GM21825 (cell line): ENCODE results near the gene DTWD2.

Source experiments
- ATAC-seq: cut with Tn5 transposase; IDR thresholded peaks from one replicate; pipeline ENCODE4 v1.9.1; 2021; ENCODE audit warnings: mild to moderate bottlenecking, moderate library complexity; ENCODE audit not compliant: unreplicated experiment

Gene DTWD2, protein sequence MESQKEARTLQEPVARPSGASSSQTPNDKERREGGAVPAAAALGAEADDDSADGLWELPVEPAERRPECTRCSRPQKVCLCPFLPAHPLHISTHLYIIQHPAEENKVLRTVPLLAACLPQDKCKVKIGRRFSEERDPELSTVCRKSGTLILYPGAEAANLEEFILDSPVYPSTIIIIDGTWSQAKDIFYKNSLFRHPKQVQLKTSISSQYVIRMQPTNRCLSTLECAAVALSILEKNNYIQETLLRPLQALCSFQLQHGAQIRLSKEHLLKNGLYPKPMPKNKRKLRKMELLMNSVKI

DNA sequence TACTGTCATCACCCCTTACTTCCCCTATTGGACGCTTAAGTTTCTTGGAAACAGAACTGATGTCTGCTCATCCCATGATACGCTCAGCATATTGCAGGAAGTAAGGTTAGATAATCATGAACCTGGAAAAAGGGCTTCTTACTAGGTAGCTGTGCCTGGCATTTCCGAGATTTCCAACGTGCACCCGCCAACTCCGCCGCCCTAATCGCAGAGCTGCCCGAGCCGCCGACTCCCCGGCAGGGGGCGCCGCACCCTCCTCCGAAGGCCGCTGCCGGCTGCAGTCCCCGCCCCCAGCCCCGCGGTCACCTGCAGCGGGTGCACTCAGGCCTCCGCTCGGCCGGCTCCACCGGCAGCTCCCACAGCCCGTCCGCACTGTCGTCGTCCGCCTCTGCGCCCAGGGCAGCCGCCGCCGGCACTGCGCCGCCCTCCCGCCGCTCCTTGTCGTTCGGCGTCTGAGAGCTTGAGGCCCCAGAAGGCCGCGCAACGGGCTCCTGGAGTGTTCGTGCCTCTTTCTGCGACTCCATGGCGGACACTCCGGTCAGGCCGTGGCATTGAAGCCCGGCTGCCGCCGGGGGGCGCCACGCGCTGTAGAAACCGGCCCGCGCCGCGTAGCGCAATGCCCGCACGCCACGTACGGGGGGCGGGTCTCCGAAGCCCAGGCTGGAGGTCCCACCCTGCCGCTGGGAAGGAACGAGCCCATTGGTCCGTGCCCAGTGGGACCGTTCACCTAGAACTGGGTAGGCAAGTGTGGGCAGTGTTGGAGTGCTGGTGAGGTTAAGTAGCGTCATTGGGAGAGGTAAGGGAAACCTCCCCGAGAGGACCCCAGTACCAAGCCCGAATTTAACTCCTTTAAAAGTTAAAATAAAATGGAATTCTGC is at the start of gene DTWD2:
Gene DTWD2 (minus strand): TSS at position 560 of the 878 bp plus-strand sequence. CDS start 36 bp downstream, at position 524.
- peak; percentile 95 for ATAC-seq

DNA sequence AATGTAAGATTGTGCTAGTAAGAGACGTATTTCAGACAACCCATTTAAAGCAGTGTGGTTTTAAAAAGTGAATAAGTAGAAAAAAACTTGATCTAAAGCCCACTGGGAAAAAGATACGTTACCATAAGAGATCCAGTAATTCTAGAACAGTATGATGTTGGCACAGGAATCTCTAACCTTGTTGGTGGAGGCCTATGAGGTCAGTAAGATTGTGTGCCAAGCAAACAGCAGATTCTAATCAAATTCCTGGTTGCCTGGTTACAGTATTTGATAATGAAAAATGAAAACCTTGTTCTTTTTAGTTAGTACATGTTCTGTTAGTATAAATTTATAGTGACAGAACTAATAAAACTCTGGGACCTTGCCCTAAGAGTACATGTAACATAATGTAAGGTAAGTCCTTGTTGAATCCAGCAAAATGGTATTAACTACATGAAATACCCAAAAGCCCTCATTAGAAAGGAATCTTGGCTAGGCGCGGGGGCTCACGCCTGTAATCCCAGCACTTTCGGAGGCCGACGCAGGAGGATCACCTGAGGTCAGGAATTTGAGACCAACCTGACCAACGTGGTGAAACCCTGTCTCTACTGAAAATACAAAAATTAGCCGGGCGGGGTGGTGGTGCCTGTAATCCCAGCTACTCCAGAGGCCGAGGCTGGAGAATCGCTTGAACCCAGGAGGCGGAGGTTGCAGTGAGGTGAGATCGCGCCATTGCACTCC is 49.3 kb upstream of the DTWD2 start:
- no peak for ATAC-seq

DNA sequence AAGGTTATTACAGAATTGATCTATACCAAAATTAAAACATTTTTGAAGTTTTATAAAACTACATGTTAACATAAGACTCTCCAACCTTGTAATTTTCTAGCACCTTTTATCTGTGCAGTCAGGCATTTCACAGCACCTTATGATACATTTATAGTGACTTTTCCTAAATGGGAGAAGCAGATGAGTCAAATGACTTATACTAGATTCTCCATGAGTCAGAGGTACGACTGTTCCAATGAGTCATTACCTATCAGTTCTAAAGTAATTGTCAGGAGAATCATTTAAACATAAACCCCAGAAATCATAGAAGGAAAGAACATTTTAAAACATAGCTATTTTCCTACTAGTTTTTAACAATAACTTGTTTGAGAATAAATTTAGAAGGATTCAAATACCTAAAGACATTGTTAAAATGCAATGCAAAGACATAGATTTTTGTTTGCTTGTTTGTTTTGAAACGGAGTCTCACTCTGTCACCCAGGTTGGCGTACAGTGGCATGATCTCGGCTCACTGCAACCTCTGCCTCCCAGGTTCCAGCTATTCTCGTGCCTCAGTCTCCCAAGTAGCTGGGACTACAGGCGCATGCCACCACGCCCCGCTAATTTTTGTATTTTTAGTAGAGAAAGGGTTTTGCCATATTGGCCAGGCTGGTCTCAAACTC is 47.9 kb upstream of the DTWD2 start:
- no peak for ATAC-seq

DNA sequence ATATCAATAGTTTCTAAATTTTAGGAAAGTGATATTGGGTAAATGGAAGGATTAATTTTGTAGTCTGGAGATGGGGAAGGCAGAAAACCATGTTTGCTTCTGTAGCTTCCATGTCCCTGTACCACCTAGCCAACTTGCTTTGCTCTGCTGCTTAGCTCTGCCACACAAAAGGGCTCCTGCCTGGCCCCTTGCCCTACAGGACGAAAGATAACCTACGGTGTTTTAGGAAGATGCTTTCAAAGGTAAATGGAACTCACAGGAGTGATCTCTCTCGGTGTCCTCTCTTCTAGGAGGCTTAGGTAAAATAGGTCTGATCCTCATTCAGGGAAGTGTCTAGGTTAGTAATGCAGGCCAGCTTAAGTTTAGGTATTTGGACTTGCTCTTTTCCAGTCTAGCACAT is 44.8 kb upstream of the DTWD2 start:
- no peak for ATAC-seq

DNA sequence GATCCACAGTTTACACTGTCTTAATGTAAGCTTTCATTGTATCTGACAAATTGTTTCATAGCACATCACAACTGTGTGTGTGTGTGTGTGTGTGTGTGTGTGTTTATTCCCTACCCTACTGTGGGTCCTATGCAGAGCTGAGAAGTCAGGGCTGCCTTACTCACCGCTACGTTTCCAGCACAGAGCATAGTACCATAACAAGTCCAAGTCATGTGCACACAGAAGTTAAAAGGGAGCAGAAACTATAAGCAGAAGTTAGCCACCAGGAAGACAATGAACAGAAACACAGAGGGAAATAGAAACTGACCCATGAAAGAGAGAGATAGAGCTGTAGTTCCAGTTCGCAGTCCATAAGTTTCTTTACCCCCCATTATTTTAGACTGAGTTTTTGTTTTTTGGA is 44.3 kb upstream of the DTWD2 start:
- ATAC-seq, result no peak

DNA sequence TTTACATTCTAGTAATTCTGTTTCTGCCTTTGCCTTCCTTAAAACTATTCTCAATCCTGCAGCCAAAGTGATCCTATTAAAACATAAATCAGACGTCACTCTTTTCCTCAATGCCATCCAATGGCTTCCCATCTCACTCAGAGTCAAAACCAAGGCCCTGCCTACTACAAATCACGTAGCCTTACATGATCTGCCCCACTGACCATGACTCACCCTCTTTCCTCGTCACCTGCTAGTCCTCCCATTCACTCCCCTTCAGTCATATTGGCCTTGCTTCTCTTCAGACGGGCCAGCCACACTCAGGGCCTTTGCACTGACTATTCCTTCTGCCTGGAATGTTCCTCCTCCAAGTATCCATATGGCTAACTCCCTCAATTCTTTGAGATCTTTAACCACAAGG is 43.6 kb upstream of the DTWD2 start:
- peak; percentile 57 for ATAC-seq

DNA sequence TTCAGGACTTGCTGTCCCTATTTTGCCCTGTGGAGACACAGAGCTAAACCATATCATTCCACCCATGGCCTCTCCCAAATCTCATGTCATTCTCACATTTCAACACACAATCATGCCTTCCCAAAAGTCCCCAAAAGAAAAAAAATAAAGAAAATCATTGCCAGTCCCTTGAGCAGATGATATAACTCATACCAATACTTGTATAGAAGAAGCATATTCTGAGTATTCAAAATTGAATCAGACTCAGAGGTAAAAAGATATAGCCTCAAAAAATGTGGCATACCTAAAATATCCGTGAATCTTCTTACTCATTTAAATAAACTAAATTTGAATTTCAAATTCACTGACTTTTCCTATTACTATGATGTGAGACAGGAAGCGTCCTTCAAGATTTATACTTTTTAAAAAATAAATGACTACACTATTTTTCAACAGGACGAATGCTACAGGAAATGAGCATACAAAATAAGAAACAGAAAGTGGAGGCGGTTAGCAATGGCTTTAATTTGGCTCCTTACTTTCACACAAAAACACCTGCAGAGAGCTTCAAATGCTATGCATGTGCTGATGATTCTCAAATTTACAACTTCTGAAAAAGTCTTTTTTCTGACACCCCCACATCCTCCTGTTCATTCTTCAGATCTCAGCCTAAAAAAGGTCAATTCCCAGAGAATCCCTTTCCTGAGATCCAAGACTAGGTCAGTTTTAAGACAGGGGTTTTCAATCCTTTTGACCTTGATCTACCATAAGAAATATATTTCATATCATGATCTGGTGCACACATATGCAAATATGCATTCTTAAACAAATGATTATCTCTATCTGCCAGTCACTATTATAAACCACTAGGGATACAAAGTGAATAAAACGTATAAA is 42.9 kb upstream of the DTWD2 start:
- ATAC-seq, result peak; percentile 73

DNA sequence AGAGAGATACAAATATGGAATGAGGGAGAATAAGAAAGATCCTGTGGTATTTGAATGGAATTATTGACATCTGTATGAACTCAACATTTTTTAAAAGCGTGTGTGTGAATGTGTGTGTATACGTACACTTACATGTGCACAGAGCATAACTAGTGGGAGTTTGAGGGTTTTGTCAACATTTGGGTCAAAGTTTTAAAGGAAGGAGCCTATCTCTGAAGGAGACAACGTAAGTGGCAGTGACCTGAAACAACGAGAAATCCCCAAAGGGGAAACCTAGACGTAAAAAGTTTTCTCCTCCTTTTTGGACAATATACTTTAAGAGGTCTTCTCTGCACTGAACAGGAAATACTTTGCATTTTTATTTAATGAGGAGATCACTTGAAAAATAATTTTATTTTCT is 40.2 kb upstream of the DTWD2 start:
- no peak for ATAC-seq

DNA sequence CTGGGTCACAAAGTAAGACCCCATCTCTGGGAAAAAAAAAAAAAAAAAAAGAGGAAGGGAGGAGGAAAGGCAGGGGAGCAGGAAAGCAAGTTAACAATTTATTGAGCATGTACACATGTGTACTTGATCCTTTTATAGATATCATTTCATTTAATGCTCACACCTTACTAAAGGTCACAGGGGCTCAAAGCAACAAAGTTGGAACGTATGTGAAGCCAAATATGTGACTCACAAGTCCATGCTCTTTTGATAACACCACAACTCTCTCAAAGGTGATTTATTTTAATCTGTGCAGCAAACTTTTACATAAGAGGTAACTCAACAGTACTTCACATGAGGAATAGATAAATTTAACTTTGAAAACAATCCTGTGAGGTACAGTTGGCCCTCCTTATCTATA is 34.4 kb upstream of the DTWD2 start:
- ATAC-seq, result no peak

DNA sequence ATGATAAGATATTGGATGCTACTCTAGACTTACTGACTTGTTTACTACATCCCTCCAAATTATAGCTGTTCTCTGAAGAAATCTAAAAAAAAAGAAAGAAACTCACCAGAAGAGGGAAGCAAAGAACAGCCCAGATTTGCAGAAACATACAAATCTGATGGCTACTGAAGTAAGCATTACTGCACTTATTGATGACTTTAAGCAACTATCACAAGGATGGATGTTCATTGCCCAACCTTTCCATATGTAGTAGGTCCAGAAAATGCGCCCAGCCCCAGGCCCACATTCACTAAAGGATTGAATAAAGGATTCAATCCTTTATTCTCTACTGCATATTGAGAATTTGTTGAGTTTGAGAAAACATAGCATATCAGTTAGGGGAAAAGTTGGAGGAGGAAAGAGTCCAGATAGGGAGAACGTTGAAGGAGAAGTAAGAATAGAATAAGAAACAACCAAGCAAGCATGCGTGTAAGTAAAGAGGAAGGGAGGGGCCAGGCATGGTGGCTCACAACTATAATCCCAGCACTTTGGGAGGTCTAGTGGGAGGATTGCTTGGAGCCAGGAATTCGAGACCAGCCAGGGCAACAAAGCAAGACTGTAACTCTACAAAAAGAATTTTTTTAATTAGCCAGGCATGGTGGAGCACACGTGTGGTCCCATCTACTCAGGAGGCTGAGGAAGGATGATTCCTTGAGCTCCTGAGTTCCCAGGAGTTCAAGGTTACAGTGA is 33.8 kb upstream of the DTWD2 start:
- ATAC-seq, result peak; percentile 77

DNA sequence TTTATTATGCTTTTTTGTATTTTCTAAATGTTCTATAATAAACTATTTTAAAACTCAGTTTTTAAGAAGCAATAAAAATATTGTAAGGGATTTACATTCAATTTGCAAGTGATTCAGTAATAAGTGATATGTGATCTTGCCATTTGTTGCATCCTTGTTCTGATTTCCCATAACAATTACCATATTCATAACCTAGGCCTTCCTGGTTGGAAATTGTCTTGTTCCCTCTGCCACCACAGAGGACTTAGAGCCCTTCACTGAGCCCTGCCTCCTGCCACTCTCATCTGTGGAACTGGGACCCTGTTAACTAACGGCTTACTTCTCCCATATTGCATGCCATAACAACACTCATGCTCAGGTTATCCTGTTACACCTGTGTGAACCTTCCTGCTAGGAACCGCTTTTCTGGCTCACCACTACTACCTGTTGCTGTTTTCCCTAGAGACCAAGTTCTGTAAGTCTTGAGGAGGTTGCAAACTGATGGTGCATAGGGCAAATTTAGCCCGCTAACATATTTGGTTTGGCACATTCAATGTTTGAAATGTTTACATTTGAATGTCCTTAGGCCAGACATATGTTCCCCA is 32.9 kb upstream of the DTWD2 start:
- ATAC-seq, result no peak

DNA sequence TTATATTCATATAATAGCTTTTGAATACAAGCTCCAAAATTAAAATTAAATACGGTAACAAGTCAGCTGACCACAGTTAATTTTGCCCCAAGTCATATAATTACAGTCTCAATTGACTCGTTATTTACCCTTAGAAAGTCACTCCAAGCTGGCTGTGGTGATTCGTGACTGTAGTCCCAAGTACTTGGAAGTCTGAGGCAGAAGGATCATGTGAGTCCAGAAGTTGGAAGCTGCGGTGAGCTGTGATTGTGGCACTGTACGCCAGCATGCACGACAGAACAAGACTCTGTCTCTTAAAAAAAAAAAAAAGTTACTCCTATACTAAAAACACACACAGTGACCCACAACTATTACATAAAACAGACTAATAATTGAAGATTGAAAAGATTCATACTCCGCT is 31.6 kb upstream of the DTWD2 start:
- ATAC-seq, result no peak

DNA sequence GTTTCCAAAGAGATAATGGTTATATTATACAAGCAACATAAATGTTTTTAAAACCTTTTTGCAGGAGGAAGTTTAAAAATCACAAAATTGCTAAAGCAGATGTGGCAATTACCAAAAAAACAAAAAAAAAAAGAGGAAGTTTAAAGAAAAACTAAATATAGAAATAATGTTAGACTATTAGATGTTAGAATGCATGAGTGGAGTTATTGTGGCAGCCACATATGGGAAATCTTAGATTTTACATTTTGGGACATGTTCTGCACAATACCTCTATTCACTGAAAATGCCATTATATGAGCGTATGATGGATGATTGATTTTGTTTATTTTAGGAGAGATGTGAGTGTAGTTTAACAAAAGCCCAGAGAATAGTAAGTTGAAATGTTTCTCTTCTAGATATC is 31.2 kb upstream of the DTWD2 start:
- no peak for ATAC-seq

DNA sequence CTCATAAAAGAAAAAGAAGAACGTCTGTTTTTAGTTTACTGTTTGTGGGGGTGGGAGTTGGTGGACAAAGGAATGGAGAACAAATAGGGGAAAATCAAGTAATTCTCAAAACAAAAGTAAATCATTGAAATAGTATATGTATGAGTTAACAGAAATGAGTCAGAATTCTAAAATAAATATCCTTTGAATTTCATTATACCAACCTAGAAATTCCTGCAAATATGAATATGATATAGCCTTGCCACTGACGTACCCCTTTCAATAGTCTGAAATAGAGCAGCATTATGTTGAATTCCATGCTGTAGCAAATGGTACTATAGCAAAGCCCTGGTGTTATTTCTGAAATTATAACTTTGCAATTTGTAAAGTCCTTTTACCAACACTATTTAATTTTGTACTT is 29.6 kb upstream of the DTWD2 start:
- no peak for ATAC-seq

DNA sequence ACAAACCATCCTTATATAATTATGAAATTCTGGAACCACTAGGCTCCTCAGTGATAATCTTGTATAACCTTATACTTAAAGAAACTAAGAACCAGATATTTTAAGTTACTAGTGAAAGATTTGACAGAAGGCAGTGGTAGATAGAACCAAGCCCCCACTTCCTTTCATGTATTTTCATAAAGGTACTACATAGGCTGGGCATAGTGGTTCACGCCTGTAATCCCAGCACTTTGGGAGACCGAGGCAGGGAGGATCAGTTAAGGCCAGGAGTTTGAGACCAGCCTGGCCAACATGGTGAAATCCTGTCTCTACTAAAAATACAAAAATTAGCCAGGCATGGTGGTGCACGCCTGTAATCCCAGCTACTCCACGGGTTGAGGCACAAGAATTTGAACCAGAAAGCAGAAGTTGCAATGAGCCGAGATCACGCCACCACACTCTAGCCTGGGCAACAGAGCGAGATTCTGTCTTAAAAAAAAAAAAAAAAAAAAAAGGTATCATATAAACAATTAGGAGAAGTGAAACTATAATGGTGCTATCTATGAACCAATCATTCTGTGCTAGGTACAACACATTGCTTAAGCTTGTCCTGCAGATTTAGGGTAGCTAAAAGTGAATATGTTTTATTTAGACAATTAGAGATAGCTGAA is 27.9 kb upstream of the DTWD2 start:
- no peak for ATAC-seq

DNA sequence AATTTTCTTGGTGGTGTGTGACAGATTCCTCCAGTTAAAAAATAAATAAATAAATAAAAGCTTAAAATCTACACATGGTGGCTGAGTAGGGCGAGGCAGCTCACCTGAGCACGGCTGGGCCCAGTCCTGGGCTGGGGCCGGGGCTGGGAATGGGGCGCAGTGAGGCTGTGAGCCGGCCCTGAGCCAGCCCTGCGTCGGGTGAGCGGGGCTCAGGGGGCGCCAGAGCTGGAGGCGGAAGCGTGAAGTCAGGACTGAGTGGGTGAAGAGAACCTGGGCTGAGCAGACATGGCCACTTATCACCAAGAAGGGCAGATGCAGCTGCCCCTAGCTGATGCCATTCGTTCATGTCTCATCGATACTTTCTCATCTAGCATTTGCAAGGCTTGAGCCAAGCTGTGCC is 22.8 kb upstream of the DTWD2 start:
- no peak for ATAC-seq

DNA sequence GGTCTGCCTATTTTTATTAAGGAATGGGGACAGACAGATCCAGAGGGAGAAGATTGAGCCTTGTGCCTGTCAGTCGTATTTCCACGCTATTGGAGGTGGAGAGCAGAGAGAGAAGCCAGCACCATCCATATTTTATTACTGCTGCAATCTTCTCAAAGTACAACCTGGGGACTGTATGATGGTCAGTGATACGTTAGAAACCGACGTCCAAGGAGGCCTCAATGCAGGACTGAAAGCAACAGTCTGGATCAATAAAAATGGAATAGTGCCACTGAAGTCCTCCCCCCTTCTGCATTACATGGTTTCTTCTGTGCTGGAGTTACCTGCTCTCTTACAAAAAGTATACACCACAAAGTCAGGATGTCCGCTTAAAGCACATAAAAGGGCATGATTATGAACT is 21.9 kb upstream of the DTWD2 start:
- ATAC-seq, result no peak

DNA sequence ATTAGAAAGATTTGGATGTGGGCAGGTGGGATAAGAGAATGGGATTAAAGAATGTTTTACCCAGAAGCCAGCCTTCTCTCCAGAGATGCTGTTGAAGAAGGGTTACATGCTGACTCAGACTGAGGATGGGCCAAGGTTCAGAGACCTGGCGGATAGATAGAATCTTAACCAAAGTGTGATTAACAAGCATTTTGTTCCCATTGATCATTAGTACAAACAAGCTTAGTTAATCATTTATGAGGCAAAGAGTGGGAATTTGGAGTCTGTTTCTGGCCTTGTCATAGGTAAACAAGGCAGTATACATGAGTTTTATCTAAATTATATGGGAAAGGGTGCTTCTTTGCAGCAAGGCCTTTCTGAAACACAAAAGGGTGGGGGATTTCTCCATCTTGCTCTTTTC is 20.8 kb upstream of the DTWD2 start:
- no peak for ATAC-seq

DNA sequence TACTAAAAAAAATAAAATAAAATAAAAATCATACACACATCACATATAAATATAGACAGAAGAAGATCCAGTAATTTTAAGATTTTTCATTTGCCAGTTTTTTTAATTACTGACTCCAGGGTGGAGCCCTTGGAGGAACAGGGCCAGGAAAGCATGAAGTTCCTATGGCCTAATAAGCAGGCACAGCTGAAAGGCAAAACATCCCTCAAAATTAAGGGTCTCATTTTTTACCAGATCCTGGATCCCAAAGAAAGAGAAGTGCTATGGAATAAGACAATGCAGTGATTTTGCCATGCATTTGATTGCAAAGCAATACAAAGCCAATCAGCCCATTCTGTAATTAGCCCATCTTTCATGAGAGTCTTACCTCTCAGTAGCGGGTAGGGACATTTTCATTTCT is 11.3 kb upstream of the DTWD2 start:
- ATAC-seq, result no peak
